SKM-1 treated with dmso at 0.1 percent for 144 hours (cell line): ENCODE results near the gene PHLDA2.
"Not testable (repeated sequence)": the region's sequence is repeated elsewhere in the genome, so short reads cannot be mapped to it uniquely, and the experiment has no call there.

Experiments used
- DNase-seq: peaks from one replicate; lab custom pipeline; 2025; ENCODE audit not compliant: unreplicated experiment; lab: John Stamatoyannopoulos, UW

The PHLDA2 gene

DNA sequence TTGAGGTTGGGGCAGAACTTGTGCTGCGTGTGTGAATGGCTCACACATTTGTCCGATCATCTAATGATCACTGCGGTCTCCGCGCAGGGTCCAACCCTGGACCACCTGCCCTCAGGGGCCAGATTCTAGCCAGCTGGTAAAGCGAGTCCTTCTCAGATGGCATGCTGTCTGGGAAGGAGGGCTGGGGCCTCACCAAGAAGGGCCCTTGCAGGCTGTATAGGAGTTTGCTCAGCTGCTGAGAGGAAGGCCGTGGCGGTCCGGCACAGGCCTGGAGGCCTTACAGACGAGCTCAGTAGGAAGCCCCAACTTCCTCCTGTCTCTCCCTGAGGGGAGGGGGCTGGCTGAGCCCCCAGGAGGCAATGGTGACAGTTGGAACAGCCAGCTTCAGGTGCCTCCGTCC, 13.7 kb downstream of the PHLDA2 start:
- no peak for DNase-seq

GRCh38 chr11:2914455-2915195, 14.6 kb downstream of the PHLDA2 start:
- DNase-seq = no peak

- no peak for DNase-seq
Observed at GRCh38 chr11:2913776-2914175, 15.4 kb downstream of the PHLDA2 start.

DNA sequence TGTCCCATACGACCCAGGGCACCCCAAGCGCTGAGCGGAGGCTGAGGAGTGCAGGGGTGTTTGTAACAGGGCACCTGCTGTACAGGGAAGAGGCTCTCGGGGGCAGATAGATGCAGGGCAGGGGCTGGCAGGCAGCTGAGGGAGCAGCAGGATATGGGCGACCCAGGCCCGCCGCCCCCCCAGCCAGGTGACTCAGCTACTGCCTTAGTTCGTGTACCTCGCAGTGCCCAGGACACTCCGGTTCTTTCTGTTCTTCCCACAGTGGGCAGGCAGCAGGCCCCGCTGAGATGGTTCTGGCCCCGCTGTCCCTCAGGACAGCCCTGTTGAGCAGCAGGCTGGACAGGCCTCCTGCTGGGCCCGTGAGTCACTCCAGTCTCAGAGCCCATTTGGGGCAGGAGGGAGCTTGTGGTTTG, 16.2 kb downstream of the PHLDA2 start:
- no peak for DNase-seq

DNA sequence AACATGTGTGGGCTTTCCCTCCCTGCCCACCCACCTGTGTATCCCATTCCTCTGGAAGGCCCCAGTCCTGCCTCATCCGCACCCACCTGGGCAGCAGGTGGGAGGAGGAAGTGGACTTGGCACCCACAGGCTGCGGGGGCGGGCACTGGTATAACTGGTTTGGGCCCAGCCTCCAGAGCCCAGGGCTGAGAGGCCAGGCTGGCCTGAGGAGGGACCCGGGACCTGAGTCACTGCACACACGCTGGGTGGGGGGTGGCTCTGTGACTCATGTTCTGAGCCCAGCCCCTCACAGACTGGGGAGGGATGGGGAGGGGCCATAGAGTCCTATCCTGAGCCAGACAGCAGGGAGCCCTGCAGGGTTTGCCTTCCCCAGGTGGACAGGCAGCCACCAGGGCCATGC, 16.7 kb downstream of the PHLDA2 start:
- DNase-seq = no peak

GRCh38 chr11:2911785-2912391, 17.3 kb downstream of the PHLDA2 start:
- DNase-seq = no peak

DNA sequence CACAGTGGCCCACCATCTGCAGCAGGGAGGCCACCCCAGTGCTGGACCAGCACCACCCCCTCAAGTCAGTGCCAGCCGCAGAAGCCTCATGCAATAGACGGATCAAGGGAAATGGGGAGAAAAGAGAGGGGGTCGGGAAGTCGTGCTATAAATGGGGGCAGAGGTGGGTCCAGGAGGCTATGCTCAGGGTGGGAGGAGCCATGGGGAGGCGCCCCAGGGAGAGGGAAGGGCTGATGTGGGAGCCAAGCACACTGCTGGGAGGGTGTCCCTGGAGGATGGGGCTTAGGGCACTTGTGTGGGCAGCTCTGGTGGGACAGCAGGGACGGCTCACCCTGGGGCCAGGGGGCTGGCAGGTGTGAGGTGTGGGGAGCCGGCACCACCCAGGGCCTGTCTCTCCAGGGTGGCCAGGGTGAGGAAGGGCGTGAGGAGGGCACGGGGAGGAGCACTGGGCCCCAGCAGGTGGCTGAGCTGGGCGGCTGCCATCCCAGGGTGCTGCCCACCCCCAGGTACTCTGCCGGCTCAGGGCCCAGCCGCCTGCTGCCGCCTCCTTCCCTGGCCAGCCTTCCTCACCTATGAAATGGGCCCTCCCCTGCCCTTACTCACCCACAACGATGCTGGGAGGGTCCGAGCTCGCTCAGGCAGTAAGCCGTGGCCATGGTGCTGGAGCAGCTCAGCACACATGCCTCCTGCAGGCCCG, 18.0 kb downstream of the PHLDA2 start:
- no peak for DNase-seq

DNA sequence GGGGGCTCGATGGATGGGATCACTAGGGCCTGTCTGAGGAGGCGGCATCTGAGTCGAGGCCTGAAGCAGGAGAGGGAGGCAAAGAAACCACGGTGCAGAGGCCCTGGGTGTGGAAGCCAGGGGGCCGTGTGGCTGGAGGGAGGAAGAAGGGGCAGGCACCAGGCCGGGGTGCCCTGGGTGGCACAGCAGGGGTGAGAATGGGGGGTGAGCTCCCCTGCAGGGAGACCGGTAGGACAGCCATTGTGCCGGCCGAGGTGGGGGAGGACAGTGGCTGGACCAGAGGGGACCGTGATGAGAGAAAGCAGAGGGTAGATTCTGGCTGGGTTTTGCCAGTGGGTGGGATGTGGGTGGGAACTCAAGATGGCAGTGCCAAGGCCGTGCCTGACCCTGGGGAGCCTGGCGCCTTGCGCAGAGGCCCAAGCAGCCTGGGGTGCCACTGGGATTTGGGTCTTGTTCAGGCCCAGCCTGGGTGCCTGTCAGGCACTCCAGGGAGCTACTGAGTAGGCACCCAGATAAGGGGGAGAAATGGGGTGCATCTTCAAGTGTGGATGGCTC, 18.7 kb downstream of the PHLDA2 start:
- DNase-seq = no peak

GRCh38 chr11:2909133-2909902, 19.9 kb downstream of the PHLDA2 start:
- DNase-seq = no peak

GRCh38 chr11:2908130-2908529, 21.1 kb downstream of the PHLDA2 start:
- no peak for DNase-seq

- DNase-seq = not testable (repeated sequence)
Observed at GRCh38 chr11:2905299-2905698, 23.9 kb downstream of the PHLDA2 start.

GRCh38 chr11:2904153-2905052, 24.8 kb downstream of the PHLDA2 start:
- no peak for DNase-seq

GRCh38 chr11:2903672-2904011, 25.6 kb downstream of the PHLDA2 start:
- no peak for DNase-seq

DNA sequence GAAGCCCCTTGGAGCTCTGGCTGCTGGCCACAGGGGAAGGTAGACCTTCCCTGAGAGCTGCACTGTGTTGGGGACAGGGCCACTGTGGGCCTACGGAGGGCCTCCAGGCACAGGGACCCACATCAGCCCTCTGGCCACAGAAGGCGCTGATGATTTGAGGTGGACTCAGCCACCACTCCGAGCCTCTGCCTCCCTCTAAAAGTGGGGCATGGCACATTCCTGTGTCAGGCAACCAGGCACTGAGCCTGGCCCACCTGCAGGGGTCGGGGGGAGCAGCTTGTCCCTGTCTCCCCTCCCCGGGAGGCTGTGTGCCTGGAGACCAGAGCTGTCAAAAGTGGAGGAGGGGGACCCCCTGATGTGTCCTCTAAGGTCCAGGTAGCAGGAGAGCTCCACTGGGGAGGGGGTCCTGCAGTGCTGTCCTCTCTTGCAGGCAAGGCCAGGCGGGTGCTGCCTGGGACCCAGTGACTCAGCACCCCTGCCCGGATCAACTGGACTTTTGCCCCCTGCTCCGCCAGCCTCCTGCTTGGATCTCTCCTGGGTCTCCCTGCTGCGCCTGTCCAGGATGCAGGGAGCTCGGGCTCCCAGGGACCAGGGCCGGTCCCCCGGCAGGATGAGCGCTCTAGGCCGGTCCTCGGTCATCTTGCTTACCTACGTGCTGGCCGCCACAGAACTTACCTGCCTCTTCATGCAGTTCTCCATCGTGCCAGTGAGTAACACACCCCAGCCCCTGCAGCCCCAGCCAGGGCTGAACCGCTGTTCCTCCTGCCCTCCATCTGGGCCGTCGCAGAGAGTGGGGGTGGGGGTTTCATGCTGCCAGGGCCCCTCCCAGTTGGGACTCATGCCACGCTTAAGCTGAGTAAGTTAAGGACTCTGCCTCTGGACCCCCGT, 26.2 kb downstream of the PHLDA2 start:
- no peak for DNase-seq

DNA sequence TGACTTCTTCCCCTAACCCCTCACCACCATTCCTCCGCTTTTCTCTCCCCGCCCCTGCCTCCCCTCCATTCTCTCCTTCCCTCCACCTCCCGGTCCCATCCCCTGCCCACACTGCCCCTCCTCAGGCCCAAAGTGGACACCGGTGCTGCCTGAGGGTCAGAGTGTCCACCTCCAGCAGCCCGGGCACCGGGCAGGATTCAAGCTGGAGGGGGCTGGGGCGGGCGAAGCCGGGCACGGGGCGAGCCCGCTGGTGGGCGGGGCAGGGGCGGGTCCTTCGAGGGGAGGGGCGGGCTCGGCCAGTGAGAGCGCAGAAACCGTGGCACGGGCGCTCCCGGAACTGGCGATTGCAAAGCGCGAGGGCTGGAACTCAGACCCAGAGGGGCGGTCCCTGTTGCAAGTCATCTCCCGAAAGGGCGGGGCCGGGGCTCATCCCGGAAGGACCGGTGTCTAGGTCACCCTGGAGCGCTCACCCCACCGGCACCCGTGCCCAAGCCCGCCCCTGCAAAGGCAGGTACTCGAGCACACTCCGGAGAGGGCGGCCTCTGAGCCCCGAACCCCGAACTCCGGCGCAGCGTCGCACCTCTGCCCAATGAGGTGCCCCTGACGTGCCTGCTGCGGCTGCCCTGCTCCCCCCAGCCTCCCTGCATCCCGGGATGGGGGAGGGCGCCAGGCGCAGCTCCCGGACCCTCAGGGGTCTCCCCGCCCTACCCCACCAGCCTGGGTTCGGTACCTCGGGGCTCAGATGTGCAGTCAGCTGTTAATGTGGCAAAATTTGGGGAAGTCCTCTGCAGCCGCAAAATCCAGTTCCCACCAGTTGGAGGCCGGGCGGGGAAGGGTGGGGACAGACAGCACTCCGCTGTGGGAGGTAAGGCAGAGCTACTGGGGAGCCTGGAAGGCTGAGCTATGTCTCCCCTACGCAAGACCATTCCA, 27.1 kb downstream of the PHLDA2 start:
- peak; percentile 96 for DNase-seq

DNA sequence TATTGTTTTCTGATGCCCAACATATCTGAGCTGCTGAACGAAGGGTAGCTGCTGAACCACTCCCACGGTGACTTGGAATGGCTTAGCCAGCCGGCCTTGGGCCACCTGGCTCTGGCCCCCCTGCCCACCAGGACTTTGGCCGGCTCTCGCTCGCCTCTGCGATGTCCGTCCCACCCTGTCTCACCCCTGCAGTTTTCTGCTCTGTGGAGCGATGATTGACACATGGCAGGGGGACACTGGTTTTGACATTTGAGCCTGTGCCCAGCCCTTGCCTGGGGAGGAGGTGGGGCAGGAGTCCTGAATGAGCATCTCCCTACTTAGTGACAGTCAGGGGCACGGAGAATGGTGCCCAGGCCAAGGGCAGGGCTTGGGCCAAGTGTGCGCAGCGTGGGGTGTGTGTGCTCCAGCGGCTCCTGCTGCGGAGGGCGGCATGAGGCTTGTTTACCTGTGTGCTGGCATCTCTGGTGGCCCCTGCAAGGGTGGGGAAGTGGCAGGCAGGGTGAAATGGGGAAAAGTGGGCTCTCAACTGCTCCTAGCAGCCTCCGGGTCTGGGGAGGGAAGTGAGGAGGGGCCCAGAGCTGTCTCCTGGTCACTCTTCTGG, 27.9 kb downstream of the PHLDA2 start:
- no peak for DNase-seq

- DNase-seq = peak; percentile 24
Observed at GRCh38 chr11:2899080-2899783, 30.0 kb downstream of the PHLDA2 start.
